ENCODE results near the gene RNU4-1. TPM values are rescaled to one million over a fixed set of nuclear protein-coding genes. Genes with fewer than 3 reads are reported as not detected.

RNU4-1 gene
- polyA plus RNA-seq, 3 donors = not detected

DNA sequence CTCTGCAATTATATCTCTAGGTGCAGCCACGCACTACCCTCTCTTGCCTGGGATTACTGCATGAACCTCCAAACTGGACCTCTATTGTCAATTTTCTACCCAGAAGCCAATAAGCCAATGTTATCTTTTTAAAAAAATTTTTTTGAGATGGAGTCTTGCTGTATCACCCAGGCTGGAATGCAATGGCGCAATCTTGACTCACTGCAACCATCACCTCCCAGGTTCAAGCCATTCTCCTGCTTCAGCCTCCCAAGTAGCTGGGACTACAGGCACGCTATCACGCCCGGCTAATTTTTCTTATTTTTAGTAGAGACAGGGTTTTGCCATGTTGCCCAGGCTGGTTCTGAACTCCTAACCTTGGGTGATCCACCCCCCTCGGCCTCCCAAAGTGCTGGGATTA lies 16.3 kb downstream of the RNU4-1 start:
- intact Hi-C loops (cut with micrococcal nuclease) = no loop called here
- no peaks in the 10 kb centered on the region for H3K36me3 Mint-ChIP-seq
- H3K27ac Mint-ChIP-seq = no peak overlapping the region
- Histone ChIP-seq H4K20me1 (ENCODE audit: insufficient read depth, low read length) (no peaks in the 10 kb centered on the region), H3K79me2 (ENCODE audit: insufficient read depth, low read length) (no peaks in the 10 kb centered on the region), H3K9ac (ENCODE audit: insufficient read depth, low read length, poor library complexity, severe bottlenecking) (no peak overlapping the region), H3K36me3 (replicated peaks in 1 of 2; ENCODE audit: control insufficient read depth in 1 of 2, insufficient read depth in 2 of 2, low read length in 2 of 2) (no peaks in the 10 kb centered on the region), H3K4me3 (replicated peaks in 1 of 3; ENCODE audit: low read depth in 2 of 3, low read length in 3 of 3) (no peak overlapping the region), H3K4me1 (ENCODE audit: control insufficient read depth in 1 of 2, insufficient read depth in 2 of 2, low read length in 2 of 2) (no peaks in the 10 kb centered on the region), H3K27ac (ENCODE audit: low read depth in 1 of 2, low read length in 2 of 2) (no peak overlapping the region), H3K27me3 (ENCODE audit: control insufficient read depth in 2 of 2, insufficient read depth in 2 of 2, low read length in 2 of 2) (no peaks in the 10 kb centered on the region), H3K9me3 (replicated peaks in 1 of 2; ENCODE audit: control insufficient read depth in 1 of 2, insufficient read depth in 1 of 2, low read length in 2 of 2) (no peaks in the 10 kb centered on the region), H2AFZ (ENCODE audit: insufficient read depth, low read depth, low read length, poor library complexity, severe bottlenecking) (no peak overlapping the region), H3K4me2 (replicated peaks; ENCODE audit: extremely low read depth, low read length, poor library complexity, severe bottlenecking) (no peak overlapping the region)
- no peak overlapping the region for H3K4me3 Mint-ChIP-seq
- no peak for DNase-seq
- H3K4me1 Mint-ChIP-seq = no peaks in the 10 kb centered on the region
- peaks cover 0 to 6% (median 3%) of the 10 kb centered on the region in 7 donors for H3K9me3 Mint-ChIP-seq
- TF ChIP-seq, protein P1, sequence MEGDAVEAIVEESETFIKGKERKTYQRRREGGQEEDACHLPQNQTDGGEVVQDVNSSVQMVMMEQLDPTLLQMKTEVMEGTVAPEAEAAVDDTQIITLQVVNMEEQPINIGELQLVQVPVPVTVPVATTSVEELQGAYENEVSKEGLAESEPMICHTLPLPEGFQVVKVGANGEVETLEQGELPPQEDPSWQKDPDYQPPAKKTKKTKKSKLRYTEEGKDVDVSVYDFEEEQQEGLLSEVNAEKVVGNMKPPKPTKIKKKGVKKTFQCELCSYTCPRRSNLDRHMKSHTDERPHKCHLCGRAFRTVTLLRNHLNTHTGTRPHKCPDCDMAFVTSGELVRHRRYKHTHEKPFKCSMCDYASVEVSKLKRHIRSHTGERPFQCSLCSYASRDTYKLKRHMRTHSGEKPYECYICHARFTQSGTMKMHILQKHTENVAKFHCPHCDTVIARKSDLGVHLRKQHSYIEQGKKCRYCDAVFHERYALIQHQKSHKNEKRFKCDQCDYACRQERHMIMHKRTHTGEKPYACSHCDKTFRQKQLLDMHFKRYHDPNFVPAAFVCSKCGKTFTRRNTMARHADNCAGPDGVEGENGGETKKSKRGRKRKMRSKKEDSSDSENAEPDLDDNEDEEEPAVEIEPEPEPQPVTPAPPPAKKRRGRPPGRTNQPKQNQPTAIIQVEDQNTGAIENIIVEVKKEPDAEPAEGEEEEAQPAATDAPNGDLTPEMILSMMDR (IDR thresholded peaks at IDR 0.05) = no peak
- 86% methylated on average over 1 of the region's 6 CpGs for WGBS (ENCODE audit: insufficient coverage)
- peaks cover 9 to 16% (median 12%) of the 10 kb centered on the region in 3 donors for H3K27me3 Mint-ChIP-seq (ENCODE audit: low read depth in 3 of 3)

GRCh38 chr12:120267736-120268135 lies 25.3 kb downstream of the RNU4-1 start:
- peaks cover 28% of the 10 kb centered on the region for H3K79me2 ChIP-seq (ENCODE audit: insufficient read depth, low read length)
- H3K27me3 Mint-ChIP-seq (ENCODE audit: low read depth in 3 of 3) = peaks cover 1 to 3% (median 2%) of the 10 kb centered on the region in 3 donors
- peaks cover 25 to 32% of the 10 kb centered on the region in 2 donors for H3K4me1 ChIP-seq (ENCODE audit: control insufficient read depth in 1 of 2, insufficient read depth in 2 of 2, low read length in 2 of 2)
- no peak overlapping the region for H2AFZ ChIP-seq (ENCODE audit: insufficient read depth, low read depth, low read length, poor library complexity, severe bottlenecking)
- no peaks in the 10 kb centered on the region for H3K36me3 ChIP-seq (replicated peaks in 1 of 2; ENCODE audit: control insufficient read depth in 1 of 2, insufficient read depth in 2 of 2, low read length in 2 of 2)
- H3K4me1 Mint-ChIP-seq = peaks cover 31% of the 10 kb centered on the region
- TF ChIP-seq, protein P1 (IDR thresholded peaks at IDR 0.05) = no peak
- H3K4me3 Mint-ChIP-seq = no peak overlapping the region
- H3K4me3 ChIP-seq (replicated peaks in 1 of 3; ENCODE audit: low read depth in 2 of 3, low read length in 3 of 3) = no peak overlapping the region
- H3K36me3 Mint-ChIP-seq = peaks cover 2 to 11% of the 10 kb centered on the region in 2 donors
- peaks cover 23% of the 10 kb centered on the region for H4K20me1 ChIP-seq (ENCODE audit: insufficient read depth, low read length)
- intact Hi-C loops (cut with micrococcal nuclease) = no loop called here
- H3K27me3 ChIP-seq (ENCODE audit: control insufficient read depth in 2 of 2, insufficient read depth in 2 of 2, low read length in 2 of 2) = no peaks in the 10 kb centered on the region
- no peak overlapping the region for H3K9ac ChIP-seq (ENCODE audit: insufficient read depth, low read length, poor library complexity, severe bottlenecking)
- H3K9me3 ChIP-seq (replicated peaks in 1 of 2; ENCODE audit: control insufficient read depth in 1 of 2, insufficient read depth in 1 of 2, low read length in 2 of 2) = no peaks in the 10 kb centered on the region
- WGBS (ENCODE audit: insufficient coverage) = 31% methylated on average over 2 of the region's 4 CpGs
- H3K27ac Mint-ChIP-seq = no peak overlapping the region
- H3K4me2 ChIP-seq (replicated peaks; ENCODE audit: extremely low read depth, low read length, poor library complexity, severe bottlenecking) = no peak overlapping the region
- H3K27ac ChIP-seq (ENCODE audit: low read depth in 1 of 2, low read length in 2 of 2) = no peak overlapping the region
- no peaks in the 10 kb centered on the region for H3K9me3 Mint-ChIP-seq
- no peak for DNase-seq

All from CD14-positive monocyte (primary cell).